HPDE6-E6E7 (cell line): ENCODE results near the gene USF2.

Experiments used
- DNase-seq: peaks from one replicate; pipeline ENCODE4 v3.0.0; 2011; ENCODE audit warnings: missing footprints; ENCODE audit errors: extremely low spot score

USF2 gene

DNA sequence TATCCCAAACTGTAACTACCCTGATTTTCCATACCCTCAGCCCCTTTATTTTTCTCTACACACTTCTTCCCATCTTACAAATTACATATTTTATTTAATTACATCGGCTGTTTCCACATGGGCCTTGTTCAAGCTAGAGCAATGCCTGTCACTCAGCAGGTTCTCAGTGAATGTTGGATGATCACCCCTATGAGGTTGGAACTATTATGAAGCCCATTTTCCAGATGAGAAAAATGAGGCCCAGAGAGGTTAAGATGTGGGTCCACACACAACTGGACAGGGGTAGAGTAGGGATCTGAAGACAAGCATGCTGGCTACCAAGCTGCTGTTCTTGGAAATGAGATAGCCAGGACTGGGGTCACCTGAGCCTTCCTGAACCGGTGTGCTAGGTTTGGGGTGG, 33.2 kb downstream of the USF2 start:
- DNase-seq, result no peak

DNA sequence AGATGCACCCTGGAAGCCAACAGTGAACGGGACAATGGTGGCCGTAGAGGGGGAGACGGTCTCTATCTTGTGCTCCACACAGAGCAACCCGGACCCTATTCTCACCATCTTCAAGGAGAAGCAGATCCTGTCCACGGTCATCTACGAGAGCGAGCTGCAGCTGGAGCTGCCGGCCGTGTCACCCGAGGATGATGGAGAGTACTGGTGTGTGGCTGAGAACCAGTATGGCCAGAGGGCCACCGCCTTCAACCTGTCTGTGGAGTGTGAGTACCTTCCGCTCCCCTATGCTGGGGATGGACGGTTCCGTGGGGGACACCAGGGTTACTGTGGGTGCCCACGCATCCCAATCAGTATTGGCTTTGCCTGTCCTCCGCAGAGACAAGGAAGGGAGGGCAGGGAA, 33.7 kb downstream of the USF2 start:
- DNase-seq, result no peak

DNA sequence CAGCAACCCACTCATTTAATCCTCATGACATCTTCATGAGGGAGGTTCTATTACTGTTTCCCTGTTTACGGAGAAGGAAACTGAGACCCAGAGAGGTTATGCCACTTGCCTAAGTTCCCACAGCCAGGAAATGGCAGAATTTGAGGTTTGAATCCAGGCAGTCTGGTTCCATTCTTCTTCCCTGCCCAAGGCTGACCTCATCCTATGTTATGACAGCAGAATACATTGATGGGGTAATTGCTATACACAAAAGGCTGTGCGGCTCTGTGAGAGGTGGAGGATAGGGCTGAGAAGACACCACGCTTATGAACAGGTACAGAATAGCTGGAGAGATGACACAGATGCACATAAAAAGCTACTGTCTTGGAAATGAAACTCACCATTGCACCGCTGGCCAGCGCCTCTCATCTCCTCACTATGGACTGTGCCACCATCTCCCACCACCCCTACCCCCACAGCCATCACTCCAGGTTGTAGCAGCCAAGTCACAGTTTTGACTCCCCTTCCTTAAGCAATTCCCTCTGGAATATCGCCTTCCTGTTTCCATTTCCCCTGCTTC, 34.7 kb downstream of the USF2 start:
- DNase-seq, result no peak

DNA sequence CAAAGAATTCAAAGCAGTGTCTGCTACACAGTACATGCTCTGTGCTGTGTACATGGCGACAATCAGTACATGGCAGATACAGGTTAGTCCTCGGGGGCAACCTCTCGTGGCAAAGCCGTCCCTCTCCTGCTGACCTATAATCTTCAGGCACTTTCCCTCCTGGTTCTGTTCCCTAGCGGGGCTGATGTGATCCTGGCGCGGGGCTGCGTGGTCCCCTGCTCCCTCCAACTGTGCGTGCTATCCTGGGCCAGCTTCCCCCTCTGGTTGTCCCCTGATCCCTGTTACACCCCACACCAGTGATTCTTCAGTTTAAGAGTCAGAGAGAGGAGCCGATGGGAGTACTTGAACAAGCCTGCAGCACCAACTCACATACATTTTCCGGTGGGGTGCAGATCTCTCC, 35.3 kb downstream of the USF2 start:
- DNase-seq, result no peak

DNA sequence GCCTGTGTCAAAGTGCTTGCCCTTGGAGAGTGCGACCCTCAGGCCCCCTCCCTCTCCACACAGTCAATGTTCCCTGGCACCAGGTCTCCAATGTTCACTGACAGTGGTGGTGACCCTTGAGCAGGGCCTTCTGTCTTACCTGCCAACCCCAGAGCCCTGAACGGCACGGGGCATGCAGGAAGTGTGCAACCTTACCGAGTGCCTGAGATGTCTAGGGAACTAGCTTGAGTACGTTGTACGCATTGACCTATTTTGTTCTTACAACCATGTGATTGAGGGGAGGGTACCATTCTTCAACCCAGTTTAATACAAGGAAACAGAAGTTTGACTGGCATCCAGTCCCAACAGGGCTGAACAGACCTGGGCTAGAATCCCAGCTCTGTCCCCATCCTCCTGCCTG, 36.4 kb downstream of the USF2 start:
- DNase-seq, result no peak

DNA sequence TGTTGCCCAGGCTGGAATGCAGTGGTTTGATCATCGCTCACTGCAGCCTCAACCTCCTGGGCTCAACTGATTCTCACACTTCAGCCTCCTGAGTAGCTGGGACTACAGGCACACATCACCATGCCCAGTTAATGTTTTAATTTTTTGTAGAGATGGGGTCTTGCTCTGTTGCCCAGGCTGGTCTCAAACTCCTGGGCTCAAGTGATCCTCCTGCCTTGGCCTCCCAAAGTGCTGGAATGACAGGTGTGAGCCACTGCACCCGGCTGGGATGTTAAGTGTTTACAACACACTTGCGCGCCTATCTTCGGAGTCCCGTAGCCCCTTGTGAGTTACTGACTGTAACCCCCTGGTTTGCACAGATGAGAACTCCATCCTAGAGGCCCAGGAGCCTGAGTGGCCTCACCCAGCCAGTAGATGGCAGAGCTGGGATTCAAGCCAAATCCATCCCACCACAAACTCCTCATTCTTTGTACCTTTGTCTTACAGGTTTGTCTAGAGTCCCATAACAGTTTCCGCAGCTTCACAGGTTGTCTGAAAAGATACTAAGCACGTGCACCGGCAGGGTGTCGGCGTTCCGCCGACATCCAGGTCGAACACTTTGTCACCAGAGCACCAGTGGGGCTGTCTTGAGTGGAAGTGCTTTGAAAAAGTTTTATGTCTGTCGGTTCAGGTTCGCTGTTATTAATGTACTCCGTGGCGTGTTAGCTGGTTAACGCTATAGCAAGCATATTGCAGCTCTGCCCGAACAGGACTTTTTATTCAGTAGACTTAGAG, 37.9 kb downstream of the USF2 start:
- DNase-seq, result no peak

DNA sequence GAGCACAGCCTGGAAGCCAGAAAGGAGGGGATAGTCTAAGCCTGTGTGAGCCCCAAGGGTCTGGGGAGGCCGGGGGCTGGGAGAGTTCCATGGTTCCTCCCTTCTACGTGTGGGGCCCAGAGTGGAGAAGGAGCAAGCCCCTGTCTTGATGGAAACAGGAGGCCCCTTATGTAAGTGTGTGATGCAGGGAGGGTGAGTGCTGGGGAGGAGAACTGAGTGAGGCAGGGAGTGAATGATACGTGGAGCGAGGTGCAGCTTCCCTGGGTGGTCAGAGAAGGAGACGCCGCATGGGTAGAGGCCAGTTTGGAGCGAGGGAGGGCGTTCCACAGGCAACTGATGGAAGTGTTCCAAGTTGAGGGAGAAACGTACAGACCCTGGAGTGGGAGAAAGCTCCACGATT, 39.2 kb downstream of the USF2 start:
- no peak for DNase-seq

DNA sequence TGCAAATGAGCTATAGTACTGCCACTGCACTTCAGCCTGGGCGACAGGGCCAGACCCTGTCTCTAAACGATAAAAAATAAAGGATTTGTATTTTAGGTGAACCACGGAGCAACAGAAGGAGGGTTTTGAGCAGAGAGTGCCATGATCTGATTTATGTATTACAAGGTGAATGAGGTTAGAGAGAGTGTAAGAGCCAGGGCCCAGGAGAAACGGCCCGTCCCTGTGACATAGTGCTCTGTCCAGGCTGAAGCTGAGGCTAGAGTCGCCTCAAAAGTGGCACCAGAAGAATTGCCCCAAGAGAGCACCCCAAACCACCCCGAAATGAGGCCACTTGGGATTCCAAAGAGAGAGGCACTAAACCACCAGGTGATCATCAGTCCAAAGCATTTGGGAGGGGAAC, 40.1 kb downstream of the USF2 start:
- DNase-seq, result no peak

DNA sequence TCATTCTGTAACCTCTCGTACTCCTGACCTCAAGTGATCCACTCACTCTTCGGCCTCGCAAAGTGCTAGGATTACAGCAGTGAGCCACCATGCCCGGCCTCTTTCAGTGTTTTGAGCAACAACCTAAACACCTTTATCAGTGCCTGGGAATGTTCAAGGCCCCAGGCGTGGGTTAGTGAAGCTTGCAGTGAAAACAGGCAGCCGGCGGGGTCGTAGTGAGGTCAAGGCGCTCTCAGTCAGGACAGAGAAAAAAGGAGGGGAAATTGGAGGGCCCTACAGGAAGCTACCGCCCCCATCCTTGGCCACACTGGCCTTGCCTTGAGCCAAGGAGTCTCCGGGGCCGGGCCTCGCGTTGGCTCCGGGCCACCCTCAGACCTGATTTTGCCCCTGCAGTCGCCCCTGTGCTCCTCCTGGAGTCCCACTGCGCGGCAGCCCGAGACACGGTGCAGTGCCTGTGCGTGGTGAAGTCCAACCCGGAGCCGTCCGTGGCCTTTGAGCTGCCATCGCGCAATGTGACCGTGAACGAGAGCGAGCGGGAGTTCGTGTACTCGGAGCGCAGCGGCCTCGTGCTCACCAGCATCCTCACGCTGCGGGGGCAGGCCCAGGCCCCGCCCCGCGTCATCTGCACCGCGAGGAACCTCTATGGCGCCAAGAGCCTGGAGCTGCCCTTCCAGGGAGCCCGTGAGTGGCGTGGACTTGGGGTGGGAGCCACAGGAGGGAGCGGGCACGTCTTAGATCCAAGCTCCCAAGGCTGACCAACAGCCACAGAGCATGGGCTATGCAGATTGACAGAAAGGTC, 40.9 kb downstream of the USF2 start:
- no peak for DNase-seq

DNA sequence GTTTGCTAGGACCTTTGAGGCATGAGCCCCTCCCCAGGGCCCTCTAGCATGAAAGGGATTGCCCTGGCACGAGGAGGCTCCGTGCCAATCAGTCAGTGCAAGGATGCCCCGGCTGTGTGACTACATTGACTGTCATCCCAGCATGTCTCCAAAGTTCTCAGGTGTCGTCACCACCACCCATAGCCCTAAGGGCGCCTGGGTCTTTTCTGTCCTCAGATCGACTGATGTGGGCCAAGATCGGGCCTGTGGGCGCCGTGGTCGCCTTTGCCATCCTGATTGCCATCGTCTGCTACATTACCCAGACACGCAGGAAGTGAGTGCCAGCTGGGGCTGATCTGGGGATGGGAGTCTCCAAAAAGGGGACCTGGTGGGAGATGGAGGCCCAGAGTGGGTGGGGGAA, 41.6 kb downstream of the USF2 start:
- no peak for DNase-seq

DNA sequence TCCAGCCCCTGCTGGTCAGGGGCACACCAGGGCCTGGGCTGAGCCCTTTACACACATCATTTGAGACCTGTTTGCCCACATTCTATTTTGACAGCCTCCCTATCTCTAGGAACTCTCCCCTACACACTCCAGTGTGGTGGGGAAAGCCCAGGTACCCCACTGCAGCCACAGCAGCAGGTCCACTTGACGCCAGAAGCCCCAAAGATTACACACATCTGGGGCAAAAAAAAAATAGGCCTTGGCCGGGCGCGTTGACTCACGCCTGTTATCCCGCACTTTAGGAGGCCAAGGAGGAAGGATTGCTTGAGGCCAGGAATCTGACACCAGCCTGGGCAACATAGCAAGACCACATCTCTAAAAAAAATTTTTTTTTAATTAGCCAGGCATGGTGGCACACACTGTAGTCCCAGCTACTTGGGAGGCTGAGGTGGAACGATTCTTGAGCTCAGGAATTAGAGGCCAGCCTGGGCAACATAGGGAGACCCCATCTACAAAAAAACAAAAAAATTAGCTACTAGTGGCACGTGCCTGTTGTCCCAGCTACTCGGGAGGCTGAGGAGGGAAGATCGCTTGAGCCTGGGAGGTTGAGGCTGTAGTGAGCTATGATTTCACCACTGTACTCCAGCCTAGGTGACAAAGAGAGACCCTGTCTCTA, 42.2 kb downstream of the USF2 start:
- no peak for DNase-seq

DNA sequence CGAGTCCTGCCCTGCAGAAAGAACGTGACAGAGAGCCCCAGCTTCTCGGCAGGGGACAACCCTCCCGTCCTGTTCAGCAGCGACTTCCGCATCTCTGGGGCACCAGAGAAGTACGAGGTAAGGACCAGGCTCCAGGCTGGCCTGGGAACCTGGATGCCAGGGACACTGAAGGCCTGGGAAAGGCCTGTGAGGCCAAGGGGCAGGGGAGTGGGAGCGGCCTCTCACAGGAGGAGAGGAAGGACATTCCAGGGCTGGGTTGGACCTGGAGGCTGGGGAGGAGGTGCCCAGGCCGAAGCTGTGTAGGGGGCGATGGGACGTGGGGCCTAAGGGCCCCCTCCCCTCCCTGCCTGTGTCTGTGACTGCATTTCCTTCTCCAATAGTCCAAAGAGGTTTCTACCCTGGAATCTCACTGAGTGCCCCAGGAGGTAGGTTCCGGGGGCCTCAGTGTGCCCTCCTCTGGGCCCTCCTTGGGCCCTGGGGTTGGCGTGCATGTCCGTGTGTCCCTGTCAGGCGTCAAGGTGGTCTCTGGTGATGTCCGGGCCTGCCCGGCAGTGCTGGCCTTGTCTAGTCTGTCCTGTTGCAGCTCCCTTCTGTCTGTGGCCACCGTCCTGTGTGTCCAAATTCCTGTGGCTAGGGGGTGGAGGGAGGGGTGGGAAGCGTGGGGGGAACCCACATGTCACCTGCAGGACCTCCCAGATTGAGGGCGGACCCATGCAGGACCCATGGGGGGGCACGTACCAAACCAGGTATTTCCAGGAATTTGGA, 43.3 kb downstream of the USF2 start:
- no peak for DNase-seq

DNA sequence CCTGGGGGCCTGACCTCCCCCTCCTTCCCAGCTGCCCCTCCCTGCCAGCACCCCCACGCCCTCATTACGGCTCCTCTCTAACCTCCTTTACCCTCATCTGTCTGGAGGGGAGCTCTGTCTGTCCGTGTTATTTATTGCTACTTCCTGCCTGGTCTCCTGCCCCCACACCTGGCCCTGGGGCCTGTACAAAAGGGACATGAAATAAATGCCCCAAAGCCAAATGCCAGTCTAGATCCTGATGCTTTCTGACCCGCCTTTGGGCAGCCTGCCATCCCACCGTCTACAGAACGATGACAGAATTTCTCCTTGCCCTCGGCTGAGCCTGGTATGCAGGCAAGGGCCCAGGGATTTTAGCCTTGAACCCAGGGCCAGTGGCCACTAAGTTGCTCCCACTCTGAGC, 44.8 kb downstream of the USF2 start:
- DNase-seq, result no peak

DNA sequence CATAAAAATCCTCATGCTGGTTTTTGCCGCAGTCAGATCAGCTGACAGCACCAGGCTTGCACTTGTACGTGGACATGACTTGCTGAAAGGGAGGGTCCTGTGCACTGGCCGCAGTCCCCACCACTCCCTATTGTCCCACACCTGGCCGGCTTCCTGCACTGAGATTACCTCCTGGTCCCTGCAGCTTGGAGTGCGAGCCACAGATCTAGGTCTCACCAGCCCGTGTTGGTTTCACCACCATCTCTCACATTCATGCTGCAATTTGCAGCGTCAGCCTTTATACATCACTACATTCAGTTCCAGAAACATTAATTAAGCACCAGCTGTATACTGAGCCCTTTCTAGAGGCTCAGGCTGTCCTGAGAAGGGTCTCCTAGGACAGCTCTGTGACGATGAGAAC, 45.3 kb downstream of the USF2 start:
- no peak for DNase-seq

DNA sequence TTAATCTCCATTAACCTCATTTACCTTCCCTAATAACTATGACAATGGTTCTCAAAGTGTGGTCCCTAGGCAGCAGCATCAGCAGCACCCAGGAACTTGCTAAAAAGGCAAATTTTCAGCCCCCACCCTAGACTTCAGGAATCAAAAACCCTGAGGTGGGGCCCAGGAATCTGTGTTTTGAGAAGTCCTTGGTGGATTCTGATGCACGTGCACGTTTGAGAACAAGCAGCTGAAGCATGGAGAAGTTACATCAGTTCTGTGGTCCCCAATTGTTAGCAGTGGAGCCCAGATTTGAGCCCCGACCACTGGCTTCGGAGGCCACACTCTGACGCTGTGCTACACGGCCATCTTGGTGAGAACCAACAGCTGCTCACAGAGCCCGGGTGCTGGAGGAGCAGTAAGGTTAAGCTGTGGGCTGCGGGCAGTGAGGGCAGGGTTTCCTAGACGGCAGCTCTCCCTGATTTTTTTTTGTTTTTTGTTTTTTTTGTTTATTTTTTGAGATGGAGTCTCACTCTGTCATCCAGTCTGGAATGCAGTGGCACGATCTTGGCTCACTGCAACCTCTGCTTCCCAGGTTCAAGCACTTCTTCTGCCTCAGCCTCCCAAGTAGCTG, 46.2 kb downstream of the USF2 start:
- DNase-seq, result no peak

DNA sequence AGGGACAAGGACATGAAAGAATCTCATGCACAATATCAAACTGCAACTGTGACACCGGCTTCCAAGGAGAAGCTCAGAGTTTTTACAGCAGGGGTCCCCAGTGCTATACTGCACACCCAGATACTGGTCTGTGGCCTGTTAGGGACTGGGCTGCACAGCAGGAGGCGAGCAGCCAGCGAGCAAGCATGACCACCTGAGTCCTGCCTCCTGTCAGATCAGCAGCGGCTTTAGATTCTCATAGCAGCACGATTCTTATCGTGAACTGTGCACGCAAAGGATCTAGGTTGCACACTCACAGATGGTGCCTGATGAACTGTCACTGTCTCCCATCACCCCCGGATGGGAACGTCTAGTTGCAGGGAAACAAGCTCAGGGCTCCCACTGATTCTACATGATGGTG, 47.1 kb downstream of the USF2 start:
- DNase-seq, result no peak

DNA sequence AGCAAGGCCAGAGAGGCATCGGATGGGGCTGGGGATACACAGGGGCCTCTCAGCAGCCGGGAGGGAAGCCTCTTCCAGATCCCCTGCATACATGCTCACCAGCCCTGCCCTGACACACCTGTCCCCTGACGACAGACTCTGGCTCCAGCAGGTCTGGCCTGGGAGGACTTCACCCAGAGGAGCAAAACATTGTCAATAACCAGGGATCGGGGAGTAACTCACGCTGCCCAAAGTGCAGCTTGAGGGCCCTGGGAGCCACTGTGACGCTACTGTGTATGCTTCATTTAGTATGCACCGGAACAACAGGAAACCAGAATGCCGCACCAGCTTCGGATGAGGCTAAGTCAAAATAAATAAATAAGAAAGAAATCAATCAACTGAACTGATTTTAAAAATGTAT, 47.8 kb downstream of the USF2 start:
- no peak for DNase-seq

DNA sequence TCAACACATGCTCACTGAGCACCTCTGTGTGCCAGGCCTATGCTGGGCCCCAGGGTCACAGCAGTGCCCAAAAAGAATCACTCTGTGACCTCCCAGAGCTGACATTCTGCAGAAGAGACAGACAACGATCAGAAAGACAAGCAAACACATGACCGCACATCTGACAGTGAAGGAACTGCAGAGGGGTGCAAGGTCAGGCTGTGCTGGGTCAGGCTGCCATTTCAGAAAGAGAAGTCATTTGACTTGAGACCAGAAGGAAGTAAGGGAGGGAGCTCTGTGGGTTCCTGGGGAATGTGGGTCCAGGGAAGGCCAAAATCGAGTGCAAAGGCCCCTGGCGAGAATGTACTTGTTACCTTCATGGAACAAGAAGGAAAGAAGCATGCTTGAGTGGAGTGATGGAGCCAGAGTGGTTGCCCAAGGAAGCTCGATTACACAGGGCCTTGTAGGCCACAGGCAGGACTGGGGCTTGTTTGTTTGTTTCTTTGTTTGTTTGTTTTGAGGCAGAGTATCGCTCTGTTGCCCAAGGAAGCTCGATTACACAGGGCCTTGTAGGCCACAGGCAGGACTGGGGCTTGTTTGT, 48.8 kb downstream of the USF2 start:
- no peak for DNase-seq

DNA sequence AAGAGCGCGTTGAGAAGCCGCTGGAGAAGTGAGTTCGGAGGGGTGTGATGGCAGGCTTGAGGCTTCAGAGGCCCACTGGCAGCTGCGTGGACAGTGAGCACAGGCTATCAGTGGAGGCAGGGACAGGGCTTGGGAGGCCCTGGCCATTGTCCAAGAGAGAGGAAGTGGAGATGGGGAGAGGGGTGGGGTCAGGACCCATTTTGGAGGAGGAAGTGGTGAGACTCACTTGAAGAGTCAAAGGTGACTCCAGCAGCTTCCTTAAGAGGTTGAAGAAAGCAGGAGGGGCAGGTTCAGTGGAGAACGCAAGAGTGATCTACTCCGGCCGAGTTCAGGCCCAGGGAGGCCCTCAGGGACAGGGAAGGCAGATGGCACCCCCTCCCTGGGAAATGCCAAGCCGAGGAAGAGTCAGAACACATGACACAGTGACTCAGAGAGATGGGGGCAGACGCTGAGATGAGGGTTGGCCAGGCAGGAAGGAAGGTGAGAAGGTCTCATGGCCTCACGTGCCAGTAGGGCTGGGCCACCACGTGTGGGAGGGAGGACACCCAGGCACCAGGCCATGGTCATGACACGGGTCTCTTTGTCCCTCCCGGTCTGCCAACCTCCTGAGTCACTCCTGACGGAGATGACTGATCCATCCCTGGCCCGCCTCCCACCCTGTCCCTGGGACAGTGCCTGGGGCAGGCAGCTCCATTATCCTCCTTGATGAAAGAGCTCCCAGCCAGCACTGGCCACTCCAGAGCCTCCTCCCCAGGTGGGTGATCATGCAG, 50.1 kb downstream of the USF2 start:
- DNase-seq, result peak; percentile 88

DNA sequence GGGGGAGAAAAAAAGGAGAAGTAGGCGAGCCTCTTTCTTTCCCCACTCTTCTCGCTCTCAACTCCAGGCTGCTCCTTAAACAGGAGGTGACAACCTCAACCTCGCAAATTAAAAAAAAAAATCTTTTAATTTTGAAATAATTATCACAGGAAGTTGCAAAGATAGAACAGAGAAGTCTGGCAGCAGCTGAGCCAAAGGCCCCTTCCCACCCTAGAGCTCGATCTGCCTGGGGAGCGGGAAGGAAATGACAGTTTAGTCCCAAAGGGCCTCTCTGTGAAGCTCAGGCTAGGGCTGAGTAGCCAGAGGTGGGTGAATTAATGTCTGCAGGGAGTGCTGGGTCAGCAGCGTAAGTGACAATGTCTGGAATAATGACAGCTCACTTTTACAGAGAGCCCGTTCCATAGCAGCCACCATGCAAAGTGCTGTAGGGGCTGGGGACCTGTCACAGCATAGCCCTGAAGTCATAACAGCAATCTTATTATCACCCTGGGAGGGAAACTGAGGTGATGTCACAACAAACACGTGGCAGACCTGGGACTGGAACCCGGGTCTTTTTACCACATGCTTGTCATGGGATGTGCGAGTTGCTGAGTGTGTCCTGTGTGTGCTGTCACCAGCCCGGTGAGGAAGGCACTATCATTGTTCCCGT, 51.4 kb downstream of the USF2 start:
- no peak for DNase-seq
